Thyroid gland (tissue), 4 donors: ENCODE data around the gene FAM181A. TPM values are rescaled to one million over a fixed set of nuclear protein-coding genes. Genes with fewer than 3 reads are reported as not detected.

Experiments used
- DNase-seq, 2 donors: peaks; one replicate each; pipeline ENCODE4 v3.0.0-alpha.2; 2019
- H3K27ac ChIP-seq, 3 donors: fragments of 200-600 bp; sonication (generic); 1 replicate in 2 of 3; 2 replicates in 1 of 3; pipeline ENCODE4 v1.5.1; 2016 to 2019; ENCODE audit warnings: mild to moderate bottlenecking in 1 of 3, moderate library complexity in 1 of 3
- H3K27me3 ChIP-seq: fragments of 200-600 bp; sonication (generic); one replicate; pipeline ENCODE4 v1.5.1; 2019
- H3K36me3 ChIP-seq, 2 donors: fragments of 200-600 bp; sonication (generic); one replicate each; pipeline ENCODE4 v1.5.1; 2016 to 2019
- H3K4me1 ChIP-seq, 2 donors: fragments of 200-600 bp; sonication (generic); one replicate each; pipeline ENCODE4 v1.5.1; 2017 to 2019
- H3K4me3 ChIP-seq, 3 donors: fragments of 200-600 bp; sonication (generic); replicated peaks in 1 of 3; 1 replicate in 2 of 3; 2 replicates in 1 of 3; pipeline ENCODE4 v1.5.1; 2016; ENCODE audit warnings: mild to moderate bottlenecking in 1 of 3
- H3K9me3 ChIP-seq: fragments of 200-600 bp; sonication (generic); one replicate; pipeline ENCODE4 v1.5.1; 2017
- CTCF ChIP-seq, 6 experiments: fragments of 200-600 bp in 3 of 6; fragments of 450-650 bp in 3 of 6; sonication (generic) in 3 of 6; IDR thresholded peaks; one replicate each; pipeline ENCODE4 v1.5.1; 2016 to 2019; ENCODE audit warnings: antibody characterized with exemption in 6 of 6, mild to moderate bottlenecking in 2 of 6, inconsistent platforms in 1 of 6, moderate library complexity in 1 of 6
- POLR2A ChIP-seq, 2 donors: fragments of 450-650 bp; IDR thresholded peaks; one replicate each; pipeline ENCODE4 v1.6.1; 2017; ENCODE audit warnings: antibody characterized with exemption in 2 of 2, mild to moderate bottlenecking in 2 of 2, moderate library complexity in 1 of 2
- WGBS, 2 donors: methylation state at CpG; one replicate each; pipeline ENCODE4 v1.1.5; 2017; 5-methylcytosine and 5-hydroxymethylcytosine counted together
- intact Hi-C: fragments of 100-400 bp; cut with DNase I; formaldehyde crosslinking; loops from one replicate; pipeline ENCODE4 v1.15.1; 2023
- total RNA-seq, 4 donors: library from RNA; depleted of rRNA; stranded (reverse); fragments of >200 nt; gene quantifications; one replicate each; pipeline ENCODE4 v1.2.3, GENCODE V29; 2016

The FAM181A gene
- total RNA-seq, 4 donors from 2014 or later, result 0.40 to 3.6 (median 0.63) TPM

GRCh38 chr14:93932642-93933041, 5.5 kb downstream of the FAM181A start:
- 100% methylated on average over 4 of the region's 4 CpGs; no CpG with 5 or more reads in 1 of the 2 donors for WGBS, 2 donors
- Histone ChIP-seq H3K4me1 (peaks cover 1 to 2% of the 10 kb centered on the region in 2 donors), H3K36me3 (no peaks in the 10 kb centered on the region), H3K9me3 (no peaks in the 10 kb centered on the region), H3K27ac (no peak overlapping the region), H3K27me3 (no peaks in the 10 kb centered on the region), H3K4me3 (no peak overlapping the region)
- no peak for TF ChIP-seq POLR2A (IDR thresholded peaks at IDR 0.05)
- TF ChIP-seq CTCF (IDR thresholded peaks at IDR 0.05), result no peak
- no peak for DNase-seq
- intact Hi-C loops, result loop anchor here (10.0 kb wide), 1 partner anchor 202 kb away; no protein-coding TSS in a partner anchor

GRCh38 chr14:93935213-93935612, 8.1 kb downstream of the FAM181A start:
- no peak for TF ChIP-seq CTCF (IDR thresholded peaks at IDR 0.05)
- TF ChIP-seq POLR2A (IDR thresholded peaks at IDR 0.05), result no peak
- 75 to 77% methylated on average over 8 of the region's 8 CpGs for WGBS, 2 donors
- H3K27ac ChIP-seq, result no peak overlapping the region
- H3K27me3 ChIP-seq, result no peaks in the 10 kb centered on the region
- peaks cover 7 to 10% of the 10 kb centered on the region in 2 donors for H3K4me1 ChIP-seq
- H3K4me3 ChIP-seq, result no peak overlapping the region
- intact Hi-C loops, result loop anchor here (10.0 kb wide), 1 partner anchor 200 kb away; no protein-coding TSS in a partner anchor
- DNase-seq, result no peak
- no peaks in the 10 kb centered on the region for H3K9me3 ChIP-seq
- H3K36me3 ChIP-seq, result no peaks in the 10 kb centered on the region

GRCh38 chr14:93936245-93936644, 9.1 kb downstream of the FAM181A start:
- intact Hi-C loops, result loop anchor here (10.0 kb wide), 1 partner anchor 199 kb away; no protein-coding TSS in a partner anchor
- Histone ChIP-seq H3K9me3 (no peaks in the 10 kb centered on the region), H3K4me3 (no peak overlapping the region), H3K27me3 (no peaks in the 10 kb centered on the region), H3K27ac (no peak overlapping the region), H3K4me1 (peaks cover 7 to 10% of the 10 kb centered on the region in 2 donors), H3K36me3 (no peaks in the 10 kb centered on the region)
- no peak for TF ChIP-seq POLR2A (IDR thresholded peaks at IDR 0.05)
- peak in 4 of 6 experiments; percentile 28 to 32 (median 31) for TF ChIP-seq CTCF (IDR thresholded peaks at IDR 0.05)
- WGBS, 2 donors, result 38 to 40% methylated on average over 5 of the region's 5 CpGs
- peak in 1 of 2 donors; percentile 18 for DNase-seq

GRCh38 chr14:93936926-93937325, 9.8 kb downstream of the FAM181A start:
- Histone ChIP-seq H3K27ac (no peak overlapping the region), H3K9me3 (no peaks in the 10 kb centered on the region)
- intact Hi-C loops, result loop anchor here (10.0 kb wide), 1 partner anchor 198 kb away; no protein-coding TSS in a partner anchor

More at GRCh38 chr14:93936926-93937325, 9.8 kb downstream of the FAM181A start:
- 95 to 98% methylated on average over 6 of the region's 6 CpGs for WGBS, 2 donors
- no peak for TF ChIP-seq POLR2A (IDR thresholded peaks at IDR 0.05)
- no peak for TF ChIP-seq CTCF (IDR thresholded peaks at IDR 0.05)
- H3K4me1 ChIP-seq, result peaks cover 7 to 10% of the 10 kb centered on the region in 2 donors
- no peaks in the 10 kb centered on the region for H3K36me3 ChIP-seq
- no peak for DNase-seq
- H3K27me3 ChIP-seq, result no peaks in the 10 kb centered on the region
- H3K4me3 ChIP-seq, result no peak overlapping the region
